GM12864 (cell line): ENCODE data around the gene ANTXRL.
"Not testable (repeated sequence)": the region's sequence is repeated elsewhere in the genome, so short reads cannot be mapped to it uniquely, and the experiment has no call there.

Experiments
- DNase-seq: peaks from one replicate; pipeline ENCODE4 v3.0.0-alpha.2; 2011; ENCODE audit warnings: low read depth
- H3K4me3 ChIP-seq: 2 replicates; pipeline ENCODE4 v1.5.1; 2011; ENCODE audit warnings: mild to moderate bottlenecking, low read depth, low read length, control low read depth
- CTCF ChIP-seq: IDR thresholded peaks from 2 replicates; pipeline ENCODE4 v1.5.1; 2011; ENCODE audit warnings: low read depth, mild to moderate bottlenecking, moderate library complexity, low read length, control low read depth, inconsistent platforms; ENCODE audit errors: missing control alignments

ANTXRL gene

DNA sequence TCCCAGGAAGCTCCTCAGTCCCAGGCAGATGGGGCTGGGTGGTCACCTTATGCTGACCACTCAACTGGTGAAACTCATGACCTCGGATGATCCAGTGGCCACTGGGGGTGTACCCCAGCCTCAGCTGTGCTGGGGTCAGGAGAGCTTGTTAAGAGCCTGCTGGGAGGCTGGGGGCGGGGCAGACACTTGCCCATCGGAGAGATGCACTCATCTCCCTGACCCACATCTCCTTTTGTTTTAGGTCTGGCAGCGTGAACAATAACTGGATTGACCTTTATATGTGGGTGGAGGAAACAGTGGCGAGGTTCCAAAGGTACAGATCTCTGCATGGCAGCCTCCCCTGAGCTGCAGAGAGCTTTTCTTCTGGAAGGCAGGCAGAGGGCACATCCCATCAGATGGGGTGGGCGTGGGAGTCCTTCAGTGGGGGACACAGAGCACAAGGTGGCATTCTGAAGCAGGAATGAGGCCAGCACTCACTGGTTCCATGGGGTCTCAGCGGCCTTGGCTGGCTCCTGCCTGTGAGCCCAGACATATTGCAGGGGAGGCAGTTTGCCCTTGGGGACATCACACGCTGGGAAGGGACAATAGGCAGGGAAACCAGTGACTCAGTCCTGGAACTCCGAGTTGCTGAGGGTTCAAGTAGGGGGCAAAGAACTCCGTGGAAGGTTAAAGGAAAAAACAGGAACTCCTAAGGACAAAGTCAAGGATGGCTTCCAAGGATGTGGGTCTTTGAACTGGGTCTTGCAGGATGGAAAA lies 5.2 kb downstream of the ANTXRL start:
- no peak for DNase-seq
- H3K4me3 ChIP-seq = no peak overlapping the region
- no peak for TF ChIP-seq CTCF

GRCh38 chr10:46292573-46293023 lies 5.8 kb downstream of the ANTXRL start:
- DNase-seq = no peak
- no peak overlapping the region for H3K4me3 ChIP-seq
- no peak for TF ChIP-seq CTCF

DNA sequence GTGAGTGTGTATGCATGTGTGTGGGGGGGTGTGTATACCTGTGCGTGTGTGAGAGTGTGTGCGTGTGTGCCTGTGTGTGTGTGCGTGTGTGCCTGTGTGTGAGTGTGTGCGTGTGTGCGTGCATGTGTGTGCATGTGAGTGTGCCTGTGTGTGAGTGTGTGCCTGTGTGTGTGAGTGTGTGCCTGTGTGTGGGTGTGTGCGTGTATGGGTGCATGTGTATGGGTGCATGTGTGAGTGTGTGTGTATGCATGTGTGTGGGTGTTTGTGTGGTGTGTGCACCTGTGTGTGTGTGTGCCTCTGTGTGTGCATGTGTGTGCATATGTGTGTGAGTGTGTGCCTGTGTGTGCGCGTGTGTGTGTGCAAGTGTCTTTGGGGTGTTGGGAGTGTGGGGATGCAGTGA lies 6.4 kb downstream of the ANTXRL start:
- no peak overlapping the region for H3K4me3 ChIP-seq
- no peak for DNase-seq
- TF ChIP-seq CTCF = no peak

GRCh38 chr10:46293832-46294640 lies 7.2 kb downstream of the ANTXRL start:
- TF ChIP-seq CTCF = no peak
- no peak for DNase-seq
- H3K4me3 ChIP-seq = no peak overlapping the region

DNA sequence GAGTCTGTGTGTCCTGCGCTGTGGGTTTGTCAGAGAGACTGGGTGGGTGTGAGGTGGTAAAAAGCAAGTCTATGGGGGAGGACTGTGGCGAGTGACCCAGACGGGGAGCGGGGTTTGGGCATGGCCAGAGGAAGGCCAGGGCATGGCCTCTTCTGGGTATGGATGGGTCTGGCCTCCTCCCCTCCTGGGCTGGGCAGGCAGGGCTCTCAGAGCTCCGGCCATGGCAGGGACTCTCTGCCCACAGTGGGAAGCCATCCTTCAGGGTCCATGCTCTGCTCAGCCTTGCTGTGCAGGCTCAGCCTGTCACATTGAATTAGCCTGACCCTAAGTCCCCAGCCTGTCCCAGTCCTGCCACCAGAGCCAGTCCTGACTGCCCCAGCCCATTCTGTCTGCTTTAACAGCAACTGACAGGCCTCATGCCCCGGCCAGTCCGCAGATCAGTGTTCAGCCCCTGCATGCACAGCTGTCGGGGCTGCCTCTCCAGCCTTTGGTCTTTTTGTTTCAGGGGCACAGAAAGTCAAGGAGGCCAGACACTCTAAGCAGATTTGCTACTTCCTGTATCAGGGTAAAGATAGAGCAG lies 7.9 kb downstream of the ANTXRL start:
- no peak for TF ChIP-seq CTCF
- no peak for DNase-seq
- no peak overlapping the region for H3K4me3 ChIP-seq

- DNase-seq, H3K4me3 ChIP-seq: not testable (repeated sequence)
These were observed 8.7 kb downstream of the ANTXRL start for GRCh38 chr10:46295350-46296010.

- H3K4me3 ChIP-seq, DNase-seq: not testable (repeated sequence)
These were observed 9.3 kb downstream of the ANTXRL start for GRCh38 chr10:46296086-46296485.
